HK-2 (cell line): Measurements from ENCODE around the gene EMILIN3.
A peak's percentile ranks its signal among the peaks of the same experiment; 100 is the strongest.

ENCODE experiments used
- DNase-seq: peaks from one replicate; pipeline ENCODE4 v3.0.0-alpha.2; 2018; ENCODE audit not compliant: unreplicated experiment

EMILIN3 gene

GRCh38 chr20:41345729-41346067, 20.9 kb downstream of the EMILIN3 start:
- DNase-seq: no peak

DNA sequence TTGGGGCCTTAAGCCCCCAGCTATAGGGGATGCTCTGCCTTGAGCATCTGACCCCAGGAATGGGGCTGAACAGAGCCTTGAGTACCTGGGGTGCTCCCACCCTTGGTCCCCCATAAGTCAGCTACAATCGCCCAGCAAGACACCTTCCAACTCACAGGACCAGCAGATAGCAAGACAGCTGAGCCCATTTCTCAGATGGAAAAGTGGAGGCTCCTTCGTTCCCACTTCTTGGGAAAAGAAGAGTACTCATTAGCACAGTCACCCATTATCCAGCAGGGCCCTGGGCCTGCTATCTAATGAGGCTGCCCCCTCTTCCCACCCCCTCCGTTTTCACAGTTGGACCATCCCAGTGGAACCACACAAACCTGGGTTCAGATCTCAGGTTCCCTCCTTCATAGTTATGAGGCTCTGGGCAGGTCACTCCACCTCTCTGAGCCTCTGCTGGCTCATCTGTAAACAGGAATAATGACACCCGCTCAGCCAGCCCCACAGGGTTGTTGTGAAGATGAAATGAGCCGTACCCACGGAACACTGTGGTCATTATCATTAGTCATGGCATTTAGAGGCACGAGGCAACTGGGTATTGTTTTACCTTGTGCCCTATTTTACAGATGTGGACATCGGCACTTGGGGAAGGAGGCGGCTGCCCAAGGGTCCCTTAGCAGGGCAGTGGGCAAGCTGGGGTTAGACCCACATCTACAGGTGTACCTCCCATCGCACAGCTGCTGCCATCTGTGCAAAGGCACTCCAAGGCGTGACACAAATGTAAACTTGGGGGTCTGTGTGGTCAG, 21.5 kb downstream of the EMILIN3 start:
- no peak for DNase-seq

DNA sequence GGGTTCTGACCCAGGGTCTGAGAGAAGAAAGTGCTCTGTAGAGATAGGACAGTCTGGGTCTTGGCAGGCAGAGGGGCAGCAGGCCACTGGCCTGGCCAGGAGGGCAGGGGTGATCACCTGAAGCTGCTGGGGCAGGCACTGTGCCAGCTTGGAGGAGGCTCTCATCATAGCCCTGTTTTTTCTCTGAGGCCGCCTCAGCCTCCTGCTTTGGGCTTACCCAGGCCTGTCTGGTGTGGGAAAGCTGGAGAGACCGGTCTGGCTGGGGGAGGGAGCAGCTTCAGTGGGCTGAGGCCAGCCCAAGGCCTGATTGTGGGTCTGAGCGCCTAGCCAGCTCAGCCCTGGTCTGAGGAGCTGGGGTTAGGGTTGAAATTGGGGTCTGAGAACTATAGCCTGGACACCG, 22.1 kb downstream of the EMILIN3 start:
- DNase-seq: no peak

DNA sequence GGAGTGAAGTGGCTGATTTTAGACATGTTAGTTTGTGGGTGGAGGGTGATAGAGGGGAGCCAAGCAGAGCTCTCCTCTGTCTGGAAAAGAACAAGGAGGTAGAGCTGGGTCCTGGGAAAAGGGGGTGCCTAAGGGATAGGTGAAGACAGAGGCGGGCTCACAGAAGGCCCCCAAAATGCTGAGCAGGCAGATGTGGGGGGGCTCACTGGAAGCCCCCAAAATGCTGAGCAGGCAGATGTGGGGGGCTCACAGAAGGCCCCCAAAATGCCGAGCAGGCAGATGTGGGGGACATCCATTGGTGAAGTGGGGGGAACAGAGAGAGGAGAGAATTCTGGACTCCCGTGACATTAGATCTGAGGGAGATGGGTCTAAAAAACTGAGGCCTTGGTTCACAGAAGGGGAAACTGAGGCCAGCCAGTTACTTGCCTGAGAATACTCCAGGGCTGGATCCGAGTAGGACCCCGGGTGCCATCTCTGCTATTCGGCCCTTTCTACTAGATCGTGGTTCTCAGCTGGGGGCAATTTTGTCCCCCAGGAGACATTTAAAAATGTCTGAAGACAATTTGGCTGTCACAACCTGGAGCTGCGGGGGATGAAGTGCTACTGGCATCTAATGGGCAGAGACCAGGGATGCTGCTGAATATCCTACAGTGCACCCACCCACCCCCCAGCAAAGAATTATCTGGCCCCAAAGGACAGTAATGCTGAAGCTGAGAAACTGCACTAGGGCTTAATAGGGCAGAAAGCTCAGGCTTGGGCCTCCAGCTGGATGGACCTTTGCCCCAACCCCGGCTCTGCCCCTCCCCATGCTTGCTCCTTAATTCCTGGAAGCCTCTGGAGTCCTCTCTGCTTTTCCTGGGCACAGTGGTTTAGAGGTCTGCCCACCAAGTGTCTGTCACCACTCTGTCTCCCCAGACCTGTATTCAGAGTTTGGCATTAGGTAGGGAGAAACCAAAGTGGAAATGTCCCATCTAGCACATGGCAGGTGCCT, 23.8 kb downstream of the EMILIN3 start:
- DNase-seq: no peak

DNA sequence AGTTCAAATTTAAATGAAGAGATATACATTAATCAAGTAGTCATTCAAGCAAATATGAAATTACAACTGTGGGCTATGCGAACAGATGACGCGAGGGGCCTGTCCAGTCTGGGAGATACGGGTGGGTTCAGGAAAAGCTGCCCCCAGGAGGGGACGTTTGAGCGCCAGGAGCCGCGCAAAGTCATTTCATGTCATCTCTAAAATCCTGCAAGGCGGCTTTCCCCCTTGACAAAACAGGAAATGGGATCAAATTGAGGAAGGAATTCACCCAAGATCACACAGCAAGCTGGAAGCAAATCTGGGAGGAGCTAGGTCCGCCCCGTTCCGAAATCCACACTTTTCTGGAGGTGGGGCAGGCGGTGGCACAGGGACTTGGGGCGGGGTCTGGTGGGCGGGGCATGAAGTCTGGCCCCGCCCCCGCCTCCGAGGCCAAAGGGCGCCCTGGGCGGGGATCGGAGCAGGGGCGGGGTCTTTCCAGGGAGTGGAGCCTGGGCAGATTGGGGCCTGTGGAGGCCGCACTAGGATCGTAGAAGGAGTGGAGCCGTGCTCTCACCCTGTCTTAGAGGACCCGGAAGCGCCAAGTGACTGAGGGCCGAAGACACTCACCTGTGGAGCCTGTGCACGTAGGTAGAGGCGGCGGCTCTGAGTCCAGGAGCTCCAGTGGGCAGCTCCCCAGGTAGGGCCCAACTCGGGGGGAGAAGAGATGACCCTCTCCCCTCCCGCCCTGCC, 26.1 kb downstream of the EMILIN3 start, which contains the start of gene LPIN3:
Gene LPIN3, plus strand, starts transcription at position 495 of the 729 bp plus-strand sequence. CDS start 4,983 bp downstream, outside the sequence.
- DNase-seq: peak; percentile 99

- peak; percentile 94 for DNase-seq
Measured at GRCh38 chr20:41339957-41340326, 26.7 kb downstream of the EMILIN3 start.

GRCh38 chr20:41336711-41337492, 29.7 kb downstream of the EMILIN3 start:
- DNase-seq: no peak

DNA sequence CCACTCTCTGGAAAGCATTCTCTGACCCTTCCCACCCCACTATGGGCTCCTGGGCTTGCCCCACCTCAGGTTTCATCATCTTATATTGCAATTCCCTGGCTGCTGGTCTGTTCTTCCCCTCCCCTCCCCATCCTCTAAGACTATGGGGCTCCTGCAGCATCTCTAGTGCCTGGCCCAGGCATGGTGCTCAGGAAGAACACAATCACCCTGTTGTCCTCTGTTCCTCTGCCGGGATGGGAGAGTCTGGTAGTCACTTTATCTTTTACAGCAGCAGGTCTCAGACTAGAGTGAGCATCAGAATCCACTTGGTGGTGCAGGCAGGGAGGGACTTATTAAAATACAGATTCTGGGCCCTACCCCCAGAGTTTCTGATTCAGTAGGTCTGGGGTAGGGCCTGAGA, 31.0 kb downstream of the EMILIN3 start:
- no peak for DNase-seq

GRCh38 chr20:41334443-41335421, 31.9 kb downstream of the EMILIN3 start:
- no peak for DNase-seq

- DNase-seq: no peak
Measured at GRCh38 chr20:41334036-41334435, 32.6 kb downstream of the EMILIN3 start.

DNA sequence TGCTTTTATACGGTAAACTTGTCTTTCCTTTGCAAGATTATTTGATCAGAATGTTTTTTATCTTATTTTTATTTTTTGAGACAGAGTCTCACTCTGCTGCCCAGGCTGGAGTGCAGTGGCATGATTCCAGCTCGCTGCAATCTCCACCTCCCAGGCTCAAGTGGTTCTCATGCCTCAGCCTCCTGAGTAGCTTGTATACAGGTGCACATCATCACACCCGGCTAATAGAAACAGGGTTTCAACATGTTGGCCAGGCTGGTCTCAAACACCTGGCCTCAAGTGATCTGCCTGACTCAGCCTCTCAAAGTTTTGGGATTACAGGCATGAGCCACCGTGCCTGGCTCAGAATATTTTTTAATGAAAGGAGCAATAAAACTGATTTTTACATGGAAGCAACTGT, 34.9 kb downstream of the EMILIN3 start:
- no peak for DNase-seq

DNA sequence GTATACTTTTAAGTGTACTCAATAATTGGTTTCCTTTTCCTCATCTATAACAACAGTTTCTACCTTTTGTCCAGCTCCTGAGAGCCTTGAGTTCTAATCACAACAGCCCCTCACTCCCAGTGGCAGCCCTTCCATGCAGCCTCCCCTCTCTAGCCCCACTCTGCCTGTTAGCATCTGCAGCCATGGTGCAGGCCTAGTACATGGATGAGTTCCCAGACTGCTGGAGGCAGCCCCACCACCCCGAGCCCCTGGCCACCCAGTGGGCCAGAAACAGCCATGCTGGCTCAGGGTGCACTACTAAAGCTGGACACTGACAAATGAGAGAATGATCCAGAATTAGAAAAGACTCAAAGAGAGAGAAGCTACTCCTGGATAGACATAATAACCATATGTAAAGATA, 35.7 kb downstream of the EMILIN3 start:
- DNase-seq: no peak

DNA sequence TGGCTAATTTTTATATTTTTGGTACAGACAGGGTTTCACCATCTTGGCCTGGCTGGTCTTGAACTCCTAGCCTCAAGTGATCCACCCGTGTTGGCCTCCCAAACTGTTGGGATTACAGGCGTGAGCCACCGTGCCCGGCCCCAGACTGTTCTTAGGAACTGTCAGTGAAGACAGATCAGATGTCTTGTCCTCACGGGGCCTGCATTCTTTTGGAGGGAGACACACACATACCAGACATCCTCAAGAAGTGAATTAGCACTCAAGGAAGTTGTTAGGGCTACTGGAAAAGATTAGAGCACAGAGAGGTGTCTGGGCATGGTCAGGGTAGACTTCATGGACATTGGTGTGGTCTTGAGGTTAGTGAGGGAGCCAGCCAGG, 36.3 kb downstream of the EMILIN3 start:
- DNase-seq: peak; percentile 47

- DNase-seq: peak; percentile 95
Measured at GRCh38 chr20:41329435-41330342, 36.9 kb downstream of the EMILIN3 start.

DNA sequence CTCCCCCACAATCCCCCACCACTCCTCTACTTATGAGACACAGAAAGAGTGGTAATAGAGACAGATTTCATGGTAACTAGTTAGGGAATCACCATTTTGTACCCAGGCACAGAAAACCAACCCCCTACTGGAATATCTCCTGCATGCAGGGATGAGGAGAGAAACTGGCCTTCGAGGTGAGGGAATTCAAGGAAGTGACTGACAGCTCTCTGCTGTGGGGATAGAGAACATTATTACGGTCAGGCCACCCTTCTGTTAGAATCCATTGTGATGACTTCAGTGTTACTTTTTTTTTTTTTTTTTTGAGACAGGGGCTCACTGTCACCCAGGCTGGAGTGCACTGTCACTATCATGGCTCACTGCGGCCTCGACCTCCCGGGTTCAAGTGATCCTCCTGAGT, 39.4 kb downstream of the EMILIN3 start:
- no peak for DNase-seq

DNA sequence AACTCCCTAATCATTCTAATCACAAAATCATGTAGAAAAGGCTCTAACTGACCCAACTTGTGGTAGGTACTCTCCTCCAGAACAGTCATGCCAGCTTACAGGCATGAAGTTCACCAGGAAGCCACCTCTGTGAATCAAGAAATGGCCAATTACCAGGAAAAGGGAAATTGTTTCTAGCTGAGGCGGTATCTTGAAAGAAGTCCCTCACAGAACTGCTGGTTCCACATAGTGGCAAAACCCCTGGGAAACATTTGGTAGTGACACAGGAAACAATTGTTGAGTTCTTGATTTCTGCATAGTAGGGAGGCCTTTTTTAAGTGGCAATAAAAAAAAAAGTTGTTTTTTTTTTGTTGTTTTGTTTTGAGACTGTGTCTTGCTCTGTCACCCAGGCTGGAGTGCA, 45.6 kb downstream of the EMILIN3 start:
- DNase-seq: no peak

GRCh38 chr20:41320441-41320840, 46.2 kb downstream of the EMILIN3 start:
- DNase-seq: no peak

DNA sequence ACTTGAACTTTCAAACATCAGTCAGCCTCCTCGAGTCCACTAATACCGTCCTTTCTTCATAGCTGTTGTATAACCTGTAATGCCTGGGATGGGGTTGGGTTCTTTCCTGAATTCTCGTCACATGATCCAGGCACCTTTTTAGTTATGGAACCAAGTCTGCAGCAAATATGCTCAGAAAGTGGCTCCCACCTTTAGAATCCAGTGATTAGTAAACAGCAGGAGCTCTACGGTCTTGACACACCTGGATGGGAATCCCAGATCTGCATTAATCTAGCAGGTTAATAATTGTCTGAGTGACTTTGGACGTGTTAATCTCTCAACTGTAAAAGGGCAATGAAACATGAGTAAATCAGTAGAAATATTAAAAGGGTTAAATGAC, 48.4 kb downstream of the EMILIN3 start:
- no peak for DNase-seq
